Activated B cell treated with CpG ODN at 0.5 μM for 24 hours (primary cell): ENCODE results near the gene ZNF521. TPM values are rescaled to one million over a fixed set of nuclear protein-coding genes. Genes with fewer than 3 reads are reported as not detected.

ENCODE experiments used
- ATAC-seq: fragments of 200-7000 bp; cut with Tn5 transposase; one replicate; pipeline ENCODE4 v1.10.0; 2021; ENCODE audit warnings: low read depth, mild to moderate bottlenecking, moderate library complexity
- CTCF ChIA-PET: fragments of 350-600 bp; sonication (Branson Sonifier 250); formaldehyde crosslinking; loops from one replicate; lab custom pipeline; 2021; ENCODE audit warnings: antibody characterized with exemption; lab: Charles Lee
- POLR2A ChIA-PET: fragments of 350-600 bp; sonication (Branson Sonifier 250); formaldehyde crosslinking; loops from one replicate; lab custom pipeline; 2021; ENCODE audit warnings: antibody characterized with exemption; lab: Charles Lee
- DNase-seq: peaks from one replicate; pipeline ENCODE4 v3.0.0; 2022
- H3K27ac Mint-ChIP-seq: one replicate; pipeline ENCODE4 v1.8.0; 2020; ENCODE audit warnings: mixed read lengths
- H3K27me3 Mint-ChIP-seq: one replicate; pipeline ENCODE4 v1.8.0; 2021; ENCODE audit warnings: mixed read lengths
- H3K36me3 Mint-ChIP-seq: one replicate; pipeline ENCODE4 v1.8.0; 2021; ENCODE audit warnings: low read depth, mixed read lengths
- H3K4me1 Mint-ChIP-seq: one replicate; pipeline ENCODE4 v1.8.0; 2021; ENCODE audit warnings: mixed read lengths
- H3K4me3 Mint-ChIP-seq: one replicate; pipeline ENCODE4 v1.8.0; 2020; ENCODE audit warnings: mild to moderate bottlenecking, mixed read lengths
- H3K9me3 Mint-ChIP-seq: one replicate; pipeline ENCODE4 v1.8.0; 2020; ENCODE audit warnings: mixed read lengths
- CTCF ChIP-seq: fragments of 200-600 bp; IDR thresholded peaks from one replicate; pipeline ENCODE4 v1.8.0; 2022; ENCODE audit warnings: antibody characterized with exemption, mild to moderate bottlenecking
- intact Hi-C: fragments of 100-400 bp; cut with micrococcal nuclease; formaldehyde crosslinking; loops from one replicate; pipeline ENCODE4 v1.15.1; 2024
- total RNA-seq: library from RNA; stranded (reverse); gene quantifications from 2 replicates; pipeline ENCODE4 v1.2.3, GENCODE V29; 2022

The ZNF521 gene
- total RNA-seq, 1 donor from 2014 or later: 0.16 TPM

GRCh38 chr18:25335676-25336075, 16.3 kb downstream of the ZNF521 start:
- POLR2A ChIA-PET: no interaction called here
- intact Hi-C loops: no loop called here
- H3K9me3 Mint-ChIP-seq: no peaks in the 10 kb centered on the region
- ATAC-seq (no peak), DNase-seq (no peak)
- no peaks in the 10 kb centered on the region for H3K4me1 Mint-ChIP-seq
- H3K27me3 Mint-ChIP-seq: peaks cover 21% of the 10 kb centered on the region
- no peaks in the 10 kb centered on the region for H3K36me3 Mint-ChIP-seq
- CTCF ChIA-PET: no interaction called here
- H3K4me3 Mint-ChIP-seq: no peak overlapping the region
- TF ChIP-seq CTCF: no peak
- no peak overlapping the region for H3K27ac Mint-ChIP-seq

- intact Hi-C loops: no loop called here
- TF ChIP-seq CTCF: no peak
- H3K27me3 Mint-ChIP-seq: peaks cover 18% of the 10 kb centered on the region
- no peak for ATAC-seq
- POLR2A ChIA-PET: no interaction called here
- H3K4me1 Mint-ChIP-seq: no peaks in the 10 kb centered on the region
- CTCF ChIA-PET: no interaction called here
- no peak overlapping the region for H3K27ac Mint-ChIP-seq
- H3K9me3 Mint-ChIP-seq: no peaks in the 10 kb centered on the region
- DNase-seq: no peak
- H3K4me3 Mint-ChIP-seq: no peak overlapping the region
- H3K36me3 Mint-ChIP-seq: no peaks in the 10 kb centered on the region
These were observed 16.9 kb downstream of the ZNF521 start for GRCh38 chr18:25335062-25335461.

DNA sequence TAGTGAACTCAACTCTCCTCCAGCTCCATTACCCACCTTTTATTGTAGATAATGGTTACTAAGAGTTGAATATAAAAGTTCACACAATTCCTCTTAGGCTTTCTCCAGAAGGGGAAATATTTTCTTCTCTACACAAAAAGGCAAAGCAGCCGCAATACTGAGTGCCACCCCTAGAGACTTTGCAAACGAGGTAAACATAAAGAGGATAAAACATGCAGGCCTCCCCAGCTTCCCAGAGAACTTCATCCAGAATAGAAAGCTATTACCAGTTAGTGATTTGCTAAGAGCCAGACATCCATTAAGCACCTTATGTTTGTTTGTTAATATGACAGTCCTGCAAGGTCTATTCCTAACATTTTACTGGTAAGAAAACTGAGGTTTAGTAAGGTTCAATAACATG, 17.4 kb downstream of the ZNF521 start:
- no peak for DNase-seq
- ChIA-PET CTCF (no interaction called here), POLR2A (no interaction called here)
- Mint-ChIP-seq H3K4me3 (no peak overlapping the region), H3K27ac (no peak overlapping the region), H3K4me1 (no peaks in the 10 kb centered on the region), H3K9me3 (no peaks in the 10 kb centered on the region), H3K27me3 (peaks cover 18% of the 10 kb centered on the region), H3K36me3 (no peaks in the 10 kb centered on the region)
- intact Hi-C loops: no loop called here
- no peak for ATAC-seq
- TF ChIP-seq CTCF: no peak

DNA sequence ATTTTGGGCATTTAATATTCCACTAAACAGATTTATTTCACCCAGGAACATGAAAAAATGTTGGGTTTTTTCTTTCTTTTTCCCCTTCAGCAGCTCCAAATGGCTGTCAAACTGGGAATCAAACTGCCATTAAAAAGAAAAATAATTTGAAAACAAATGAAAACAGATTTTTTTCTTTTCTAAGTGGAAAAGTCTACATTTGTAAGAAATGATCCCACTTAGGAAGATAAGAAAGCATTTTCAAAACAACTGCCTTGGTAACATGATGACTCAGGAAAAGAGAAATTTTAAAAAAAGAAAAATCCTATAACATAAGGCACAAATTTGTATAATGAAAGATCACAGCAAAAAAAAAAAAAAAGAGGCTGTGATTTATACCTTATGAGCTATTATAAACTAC, 20.0 kb downstream of the ZNF521 start:
- ATAC-seq (no peak), DNase-seq (no peak)
- ChIA-PET POLR2A (no interaction called here), CTCF (no interaction called here)
- no peak for TF ChIP-seq CTCF
- Mint-ChIP-seq H3K36me3 (no peaks in the 10 kb centered on the region), H3K4me3 (no peak overlapping the region), H3K27ac (no peak overlapping the region), H3K4me1 (no peaks in the 10 kb centered on the region), H3K27me3 (peaks cover 12% of the 10 kb centered on the region), H3K9me3 (no peaks in the 10 kb centered on the region)
- intact Hi-C loops: no loop called here

GRCh38 chr18:25329783-25330182, 22.2 kb downstream of the ZNF521 start:
- Mint-ChIP-seq H3K27ac (no peak overlapping the region), H3K4me1 (no peaks in the 10 kb centered on the region), H3K36me3 (no peaks in the 10 kb centered on the region), H3K4me3 (no peak overlapping the region), H3K27me3 (peaks cover 13% of the 10 kb centered on the region), H3K9me3 (no peaks in the 10 kb centered on the region)
- no peak for ATAC-seq
- no peak for DNase-seq
- POLR2A ChIA-PET: no interaction called here
- TF ChIP-seq CTCF: no peak
- intact Hi-C loops: no loop called here
- CTCF ChIA-PET: no interaction called here
